Neural progenitor cell (in vitro differentiated cells): Measurements from ENCODE around the gene THSD4.

Experiments used
- EZH2 ChIP-seq: fragments of 200-600 bp; sonication (generic); IDR thresholded peaks from 2 replicates; pipeline ENCODE4 v1.6.1; 2017; ENCODE audit warnings: antibody characterized with exemption, mild to moderate bottlenecking, moderate library complexity
- TF ChIP-seq, protein P1 (sequence below): fragments of 200-600 bp; sonication (generic); IDR thresholded peaks from 2 replicates; pipeline ENCODE4 v1.5.1; 2017; ENCODE audit warnings: antibody characterized with exemption, mild to moderate bottlenecking

DNA sequence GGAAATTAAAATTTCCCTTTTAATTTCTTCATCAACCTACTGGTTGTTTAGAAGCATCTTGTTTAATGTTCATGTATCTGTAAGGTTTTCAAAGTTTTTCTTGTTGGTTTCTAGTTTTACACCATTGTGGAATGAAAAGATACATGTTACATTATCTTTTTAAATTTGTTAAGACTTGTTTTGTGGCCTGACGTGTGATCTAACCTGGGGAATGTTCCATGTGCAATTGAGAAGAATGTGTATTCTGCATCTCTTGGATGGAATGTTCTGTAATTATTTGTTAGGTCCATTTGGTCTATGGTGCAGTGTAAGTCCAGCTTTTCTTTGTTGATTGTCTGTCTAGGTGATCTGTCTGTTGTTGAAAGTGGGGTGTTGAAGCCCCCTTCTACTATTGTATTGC is 45.7 kb downstream of the THSD4 start:
- TF ChIP-seq, protein P1, sequence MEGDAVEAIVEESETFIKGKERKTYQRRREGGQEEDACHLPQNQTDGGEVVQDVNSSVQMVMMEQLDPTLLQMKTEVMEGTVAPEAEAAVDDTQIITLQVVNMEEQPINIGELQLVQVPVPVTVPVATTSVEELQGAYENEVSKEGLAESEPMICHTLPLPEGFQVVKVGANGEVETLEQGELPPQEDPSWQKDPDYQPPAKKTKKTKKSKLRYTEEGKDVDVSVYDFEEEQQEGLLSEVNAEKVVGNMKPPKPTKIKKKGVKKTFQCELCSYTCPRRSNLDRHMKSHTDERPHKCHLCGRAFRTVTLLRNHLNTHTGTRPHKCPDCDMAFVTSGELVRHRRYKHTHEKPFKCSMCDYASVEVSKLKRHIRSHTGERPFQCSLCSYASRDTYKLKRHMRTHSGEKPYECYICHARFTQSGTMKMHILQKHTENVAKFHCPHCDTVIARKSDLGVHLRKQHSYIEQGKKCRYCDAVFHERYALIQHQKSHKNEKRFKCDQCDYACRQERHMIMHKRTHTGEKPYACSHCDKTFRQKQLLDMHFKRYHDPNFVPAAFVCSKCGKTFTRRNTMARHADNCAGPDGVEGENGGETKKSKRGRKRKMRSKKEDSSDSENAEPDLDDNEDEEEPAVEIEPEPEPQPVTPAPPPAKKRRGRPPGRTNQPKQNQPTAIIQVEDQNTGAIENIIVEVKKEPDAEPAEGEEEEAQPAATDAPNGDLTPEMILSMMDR, result no peak
- TF ChIP-seq EZH2, result no peak
